HUDEP-2 (cell line): ENCODE measurements around the gene OR1N1.
"Not testable (repeated sequence)": the region's sequence is repeated elsewhere in the genome, so short reads cannot be mapped to it uniquely, and the experiment has no call there.

Experiments used
- DNase-seq, 76 experiments: peaks; one replicate each; lab custom pipeline; 2025; ENCODE audit not compliant: unreplicated experiment in 76 of 76; lab: John Stamatoyannopoulos, UW

OR1N1 gene

GRCh38 chr9:122527193-122527592 is at the start of gene OR1N1:
TSS of gene OR1N1 (minus strand) at chr9:122527293. CDS start at chr9:122527293, 0 bp downstream.
- no peak for DNase-seq

- DNase-seq = no peak
These were observed 45.4 kb upstream of the OR1N1 start for GRCh38 chr9:122572456-122572855.

- no peak for DNase-seq
These were observed 40.8 kb upstream of the OR1N1 start for GRCh38 chr9:122567901-122568300.

- no peak for DNase-seq
These were observed 35.2 kb upstream of the OR1N1 start for GRCh38 chr9:122562134-122562760.

GRCh38 chr9:122561446-122561845 is 34.4 kb upstream of the OR1N1 start:
- no peak for DNase-seq

- DNase-seq = no peak
These were observed 25.7 kb upstream of the OR1N1 start, which contains the start of gene OR1N2 for GRCh38 chr9:122552812-122553211. TSS of gene OR1N2 (plus strand) at chr9:122553112. CDS start at chr9:122553212, 100 bp downstream.

GRCh38 chr9:122551371-122551770 is 24.3 kb upstream of the OR1N1 start:
- DNase-seq = no peak

GRCh38 chr9:122546196-122546595 is 19.1 kb upstream of the OR1N1 start:
- DNase-seq = no peak

- DNase-seq = no peak
These were observed 11.7 kb upstream of the OR1N1 start for GRCh38 chr9:122538757-122539156.

- DNase-seq = not testable (repeated sequence)
These were observed 10.0 kb upstream of the OR1N1 start for GRCh38 chr9:122537066-122537465.

- no peak for DNase-seq
These were observed 9.0 kb upstream of the OR1N1 start for GRCh38 chr9:122536134-122536533.

- DNase-seq = not testable (repeated sequence)
These were observed 4.1 kb upstream of the OR1N1 start for GRCh38 chr9:122531157-122531556.

- no peak for DNase-seq
These were observed 491 bp downstream of the OR1N1 start for GRCh38 chr9:122526602-122527001.

- DNase-seq = no peak
These were observed 7.7 kb downstream of the OR1N1 start for GRCh38 chr9:122519376-122519775.

- no peak for DNase-seq
These were observed 8.3 kb downstream of the OR1N1 start, which contains the start of gene OR1J4 for GRCh38 chr9:122518841-122519240. TSS of gene OR1J4 (plus strand) at chr9:122519141. CDS start at chr9:122519141, 0 bp downstream.

- DNase-seq = no peak
These were observed 8.9 kb downstream of the OR1N1 start for GRCh38 chr9:122518226-122518625.

GRCh38 chr9:122510502-122510901 is 16.6 kb downstream of the OR1N1 start, which contains the start of gene OR1J2:
TSS of gene OR1J2 (plus strand) at chr9:122510802. CDS start at chr9:122510802, 0 bp downstream.
- DNase-seq = no peak

GRCh38 chr9:122506964-122507363 is 20.1 kb downstream of the OR1N1 start:
- DNase-seq = no peak

GRCh38 chr9:122498883-122499288 is 28.2 kb downstream of the OR1N1 start:
- DNase-seq = peak in 26 of 76 experiments; percentile 1 to 52 (median 20)

GRCh38 chr9:122479062-122479461 is 48.0 kb downstream of the OR1N1 start:
- no peak for DNase-seq

GRCh38 chr9:122477826-122478225 is 49.3 kb downstream of the OR1N1 start, which contains the start of gene OR1J1:
TSS of gene OR1J1 (minus strand) at chr9:122477926. CDS start at chr9:122477926, 0 bp downstream.
- no peak for DNase-seq

- DNase-seq = no peak
These were observed 49.7 kb downstream of the OR1N1 start for GRCh38 chr9:122477346-122477745.
